NCI-H446 (cell line): ENCODE data around the gene ZNF398.
A peak's percentile ranks its signal among the peaks of the same experiment; 100 is the strongest.

Experiments used
- DNase-seq, 2 experiments: peaks; one replicate each; lab custom pipeline; 2025; lab: John Stamatoyannopoulos, UW

ZNF398 gene

GRCh38 chr7:149147752-149148653, 750 bp downstream of the ZNF398 start:
- peak in 1 of 2 experiments; percentile 46 for DNase-seq

- no peak for DNase-seq
Observed at GRCh38 chr7:149150981-149151380, 3.7 kb downstream of the ZNF398 start.

GRCh38 chr7:149153346-149153745, 6.1 kb downstream of the ZNF398 start:
- no peak for DNase-seq

DNA sequence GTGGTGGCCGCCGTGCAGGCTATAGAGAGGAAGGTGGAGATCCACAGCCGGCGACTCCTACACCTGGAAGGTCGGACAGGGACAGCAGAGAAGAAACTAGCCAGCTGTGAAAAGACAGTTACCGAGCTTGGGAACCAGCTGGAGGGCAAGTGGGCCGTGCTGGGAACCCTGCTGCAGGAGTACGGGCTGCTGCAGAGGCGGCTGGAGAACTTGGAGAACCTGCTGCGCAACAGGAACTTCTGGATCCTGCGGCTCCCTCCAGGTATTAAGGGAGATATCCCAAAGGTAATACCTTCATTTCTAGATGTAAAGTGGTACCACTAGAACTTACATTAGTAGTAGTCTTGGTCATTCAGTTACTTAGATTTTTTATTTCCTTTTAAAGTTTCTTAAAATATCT, 6.8 kb downstream of the ZNF398 start:
- DNase-seq, result no peak

GRCh38 chr7:149156898-149157297, 9.6 kb downstream of the ZNF398 start:
- DNase-seq, result no peak

DNA sequence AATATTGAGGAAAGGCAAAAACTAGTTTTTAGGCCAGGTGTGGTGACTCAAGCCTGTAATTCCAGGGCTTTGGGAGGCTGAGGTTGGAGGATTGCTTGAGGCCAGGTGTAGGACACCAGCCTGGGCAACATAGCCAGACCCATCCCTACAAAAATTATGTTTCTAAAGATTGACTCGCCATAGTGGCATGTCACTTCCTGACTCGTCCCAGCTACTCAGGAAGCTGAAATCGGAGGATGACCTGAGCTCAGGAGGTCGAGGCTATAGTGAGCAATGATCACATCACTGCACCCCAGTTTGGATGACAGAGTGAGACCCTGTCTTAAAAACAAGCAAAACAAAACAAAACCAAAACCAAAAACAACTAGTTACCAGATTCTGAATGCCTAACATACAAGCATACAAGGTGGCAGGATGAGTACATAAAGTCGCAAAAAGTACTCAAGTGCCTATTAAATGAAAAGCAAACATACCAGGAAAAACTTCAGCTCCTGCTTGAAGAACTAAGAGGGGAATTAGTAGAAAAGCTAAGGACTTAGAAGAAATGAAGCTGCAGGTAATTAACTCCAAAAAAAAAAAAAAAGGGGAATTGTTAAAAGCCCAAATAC, 14.1 kb downstream of the ZNF398 start:
- no peak for DNase-seq

- no peak for DNase-seq
Observed at GRCh38 chr7:149166142-149166541, 18.9 kb downstream of the ZNF398 start.

GRCh38 chr7:149166630-149167352, 19.5 kb downstream of the ZNF398 start:
- DNase-seq, result no peak

- DNase-seq, result no peak
Observed at GRCh38 chr7:149171892-149172533, 24.8 kb downstream of the ZNF398 start.

DNA sequence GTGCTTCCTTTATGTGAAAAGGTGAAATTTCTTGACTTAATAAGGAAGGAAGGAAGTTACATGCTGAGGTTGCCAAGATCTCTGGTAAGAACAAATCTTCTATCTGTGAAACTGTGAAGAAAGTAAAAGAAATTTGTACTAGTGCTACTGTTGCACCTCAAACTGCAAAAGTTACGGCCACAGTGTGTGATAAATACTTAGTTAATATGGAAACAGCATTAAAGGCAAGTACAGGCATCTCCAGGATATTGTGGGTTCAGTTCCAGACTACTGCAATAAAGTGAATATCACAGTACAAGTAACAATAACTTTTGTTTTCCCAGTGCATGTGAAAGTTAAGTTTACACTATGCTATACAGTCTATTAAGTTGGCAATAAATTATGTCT, 25.3 kb downstream of the ZNF398 start:
- no peak for DNase-seq

DNA sequence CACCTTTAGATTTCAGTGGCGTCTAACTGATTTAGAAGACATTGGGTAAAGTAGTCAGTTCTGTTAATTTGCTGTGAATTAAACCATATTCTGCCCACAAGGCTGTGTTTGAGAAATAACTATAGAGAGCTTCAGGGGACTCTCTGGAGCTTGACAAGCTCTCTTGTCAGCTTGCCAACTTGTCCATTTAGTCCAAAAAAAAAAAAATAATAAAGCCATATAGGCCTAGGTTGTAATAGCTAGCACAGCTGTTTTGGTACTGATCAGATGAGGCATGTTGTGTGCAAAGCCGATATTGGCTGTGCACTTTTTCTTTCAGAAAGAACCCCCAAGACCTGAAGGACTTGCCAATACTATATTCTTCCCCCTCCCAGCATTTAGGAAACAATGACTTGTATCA, 27.9 kb downstream of the ZNF398 start:
- DNase-seq, result no peak

DNA sequence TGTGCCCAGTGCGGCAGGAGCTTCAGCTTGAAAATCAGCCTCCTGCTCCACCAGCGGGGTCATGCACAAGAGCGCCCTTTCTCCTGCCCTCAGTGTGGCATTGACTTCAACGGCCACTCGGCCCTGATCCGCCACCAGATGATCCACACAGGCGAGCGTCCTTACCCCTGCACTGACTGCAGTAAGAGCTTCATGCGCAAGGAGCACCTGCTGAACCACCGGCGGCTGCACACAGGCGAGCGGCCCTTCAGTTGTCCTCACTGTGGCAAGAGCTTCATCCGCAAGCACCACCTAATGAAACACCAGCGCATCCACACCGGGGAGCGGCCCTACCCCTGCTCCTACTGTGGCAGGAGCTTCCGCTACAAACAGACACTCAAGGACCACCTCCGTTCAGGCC, 32.0 kb downstream of the ZNF398 start:
- no peak for DNase-seq

DNA sequence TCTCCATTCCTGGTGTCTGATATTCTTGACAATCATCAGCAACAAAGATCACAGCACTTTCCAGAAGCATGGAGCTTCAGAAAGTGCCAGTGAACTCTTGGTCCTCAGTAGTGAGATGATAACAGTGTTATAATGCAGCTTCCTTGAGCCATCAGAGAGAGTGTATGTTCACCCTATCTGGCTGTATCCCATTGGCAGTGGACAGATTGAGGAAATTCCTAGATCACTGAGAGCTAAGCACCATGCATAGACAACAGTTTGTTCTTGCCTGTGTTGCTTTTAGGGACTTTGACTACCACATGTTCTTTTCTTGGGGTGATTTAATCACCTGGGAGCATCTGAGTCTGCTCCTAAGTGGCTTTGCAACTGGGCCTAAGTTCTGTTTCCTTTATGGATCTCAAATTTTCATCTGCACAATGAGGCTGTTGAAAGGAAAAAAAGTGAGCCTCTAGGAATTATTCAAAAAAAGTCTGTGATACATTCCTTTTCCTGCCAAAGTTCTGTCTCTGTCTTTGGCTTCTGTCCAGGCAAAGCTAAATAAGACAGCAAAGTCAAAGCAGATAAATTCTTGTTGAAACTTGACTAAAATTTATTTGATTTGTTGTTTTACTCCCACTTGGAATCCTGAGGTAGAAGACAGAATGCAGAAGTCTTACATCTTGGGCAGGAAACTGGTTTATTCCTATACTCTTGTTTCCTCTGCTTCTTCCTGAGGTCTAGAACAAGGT, 33.6 kb downstream of the ZNF398 start:
- no peak for DNase-seq

DNA sequence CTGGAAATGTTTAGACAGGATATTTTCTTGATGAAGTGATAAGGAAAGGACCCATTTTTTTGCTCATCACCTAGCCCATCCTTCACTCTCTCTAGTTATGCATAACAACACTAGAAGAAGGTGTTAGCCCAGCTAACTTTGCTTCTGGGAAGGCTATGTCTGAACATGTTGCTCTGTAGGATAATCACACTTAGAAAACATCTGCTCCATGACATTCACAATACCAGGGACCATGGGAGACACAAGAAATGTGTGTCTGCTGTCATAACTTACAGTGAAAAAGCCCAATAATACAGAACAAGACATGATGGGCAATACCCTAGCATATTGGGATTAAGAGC, 34.2 kb downstream of the ZNF398 start:
- DNase-seq, result no peak

DNA sequence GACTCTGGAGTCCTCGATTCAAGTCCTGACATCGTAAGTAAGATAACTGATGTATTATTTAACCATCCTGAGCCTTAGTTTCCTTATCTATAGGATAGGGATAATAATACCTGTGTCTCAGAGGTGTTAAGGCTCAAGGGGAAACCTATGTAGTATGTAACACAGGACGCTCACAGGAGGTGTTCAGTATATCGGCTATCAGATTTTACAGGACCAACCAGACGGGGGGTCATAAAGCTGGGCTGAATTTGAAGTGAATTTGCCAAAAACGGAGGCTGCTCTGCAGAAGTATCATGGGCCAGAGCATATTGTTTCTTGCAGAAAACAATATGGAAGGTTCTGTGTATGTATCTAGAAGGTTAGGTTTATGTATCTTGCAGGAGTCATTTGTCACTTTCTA, 37.0 kb downstream of the ZNF398 start:
- no peak for DNase-seq

DNA sequence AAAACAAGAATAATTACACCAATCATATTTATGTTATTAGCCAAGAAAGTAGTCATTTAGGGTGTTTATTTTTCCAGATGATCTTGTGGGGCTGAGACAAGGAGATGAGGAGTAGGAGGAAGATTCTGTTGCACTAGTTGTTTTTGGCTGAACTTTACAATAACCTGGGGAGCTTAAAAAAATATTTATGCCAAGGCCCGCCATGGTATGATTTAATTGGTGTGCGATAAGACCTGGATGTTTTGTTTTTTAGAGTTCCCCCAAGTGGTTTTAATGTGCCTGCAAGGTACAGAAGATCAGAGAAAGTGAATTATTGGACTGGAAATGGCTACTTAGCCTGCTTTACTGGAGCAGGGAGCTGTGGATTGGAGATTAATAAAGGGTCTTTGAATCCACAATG, 41.0 kb downstream of the ZNF398 start:
- no peak for DNase-seq

DNA sequence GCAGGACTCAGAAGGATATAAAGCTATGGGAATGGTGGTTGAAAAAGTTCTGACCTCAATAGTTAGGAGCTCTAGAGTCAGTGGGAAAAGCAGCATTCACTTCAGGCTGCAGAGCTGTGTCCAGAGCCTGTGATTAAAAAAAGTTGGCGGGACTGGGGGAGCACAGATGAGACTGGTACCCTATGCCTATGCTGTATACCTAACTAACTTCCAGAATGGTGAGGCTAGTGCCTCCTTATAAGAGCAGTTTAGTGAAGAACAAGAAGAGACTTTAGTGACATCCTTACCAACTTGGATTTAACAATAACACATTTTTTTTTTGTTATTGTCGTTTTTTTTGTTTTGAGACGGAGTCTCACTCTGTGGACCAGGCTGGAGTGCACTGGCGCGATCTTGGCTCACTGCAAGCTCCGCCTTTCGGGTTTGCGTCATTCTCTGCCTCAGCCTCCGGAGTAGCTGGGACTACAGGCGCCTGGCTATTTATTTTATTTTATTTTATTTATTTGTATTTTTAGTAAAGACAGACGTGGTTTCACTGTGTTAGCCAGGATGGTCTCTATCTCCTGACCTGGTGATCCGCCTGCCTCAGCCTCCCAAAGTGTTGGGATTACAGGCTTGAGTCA, 41.5 kb downstream of the ZNF398 start:
- DNase-seq, result no peak

DNA sequence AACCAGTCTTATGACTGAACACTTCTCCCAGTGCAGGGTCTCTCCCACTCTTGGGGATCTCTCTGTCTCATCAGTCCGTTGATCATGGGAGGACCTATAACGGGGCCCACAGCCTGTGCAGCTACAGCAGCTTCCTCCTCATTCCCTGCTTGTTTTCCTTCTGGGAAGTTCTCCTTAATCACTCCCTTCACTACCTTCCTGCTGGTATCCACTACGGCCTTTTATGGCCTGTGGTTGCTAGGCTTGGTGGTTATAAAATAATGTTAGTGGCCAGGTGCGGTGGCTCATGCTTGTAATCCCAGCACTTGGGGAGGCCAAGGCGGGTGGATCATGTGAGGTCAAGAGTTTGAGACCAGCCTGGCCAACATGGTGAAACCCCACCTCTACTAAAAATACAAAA, 44.6 kb downstream of the ZNF398 start:
- DNase-seq, result no peak

- DNase-seq, result no peak
Observed at GRCh38 chr7:149194799-149195179, 47.5 kb downstream of the ZNF398 start.

DNA sequence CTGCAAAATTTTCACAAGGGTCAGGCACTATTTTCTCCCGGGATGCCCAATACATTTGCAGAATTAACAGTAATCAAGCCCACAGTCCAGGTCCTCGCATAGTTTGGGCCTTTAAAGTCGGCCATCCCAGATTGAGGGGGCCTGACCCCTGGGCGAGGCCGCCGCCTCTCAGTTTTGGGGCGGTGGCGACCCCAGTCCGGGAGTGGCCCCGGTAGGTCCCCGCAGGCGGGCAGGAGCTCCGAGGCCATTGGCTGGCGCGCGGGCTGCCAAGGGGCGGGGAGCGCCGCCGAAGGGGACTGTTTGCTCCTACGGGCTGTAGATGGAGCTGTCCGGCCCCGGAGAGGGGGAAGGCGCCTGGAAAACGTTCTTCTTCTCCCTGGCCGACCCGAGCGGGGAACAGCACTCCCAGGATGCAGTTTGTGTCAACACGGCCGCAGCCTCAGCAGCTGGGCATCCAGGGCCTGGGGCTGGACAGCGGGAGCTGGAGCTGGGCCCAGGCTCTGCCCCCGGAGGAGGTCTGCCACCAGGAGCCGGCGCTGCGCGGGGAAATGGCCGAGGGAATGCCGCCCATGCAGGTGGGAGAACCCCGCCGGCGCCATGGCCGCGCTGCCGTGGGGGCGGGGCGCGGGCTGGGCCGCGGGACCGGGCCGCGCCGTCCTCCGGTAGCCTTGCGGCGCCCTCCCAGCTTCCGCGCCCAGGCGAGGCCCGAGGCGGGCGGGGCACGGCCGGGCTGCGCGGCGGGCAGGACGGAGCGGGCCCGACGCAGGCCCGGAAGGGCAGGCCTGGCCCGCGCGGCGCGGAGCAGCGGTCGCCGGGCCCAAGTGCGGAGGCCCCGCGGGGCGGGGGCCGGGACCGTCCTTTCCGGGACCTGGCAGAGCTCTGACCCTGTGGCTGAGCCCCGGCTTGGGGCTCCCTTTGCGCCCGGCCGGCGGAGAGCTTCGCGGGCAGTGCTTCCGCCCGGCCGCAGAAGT, 48.2 kb downstream of the ZNF398 start, which contains the start of gene ZNF282:
Gene ZNF282 (plus strand): TSS at position 367 of the 971 bp plus-strand sequence. CDS start 44 bp downstream, at position 411.
- peak; percentile 73 to 88 for DNase-seq
